ENCODE data around the gene SPINT1. TPM values are rescaled to one million over a fixed set of nuclear protein-coding genes. Genes with fewer than 3 reads are reported as not detected.
"Not testable (repeated sequence)": the region's sequence is repeated elsewhere in the genome, so short reads cannot be mapped to it uniquely, and the experiment has no call there.

The SPINT1 gene
- polyA plus RNA-seq, 4 donors: 61.5 to 79.5 (median 71.2) TPM

DNA sequence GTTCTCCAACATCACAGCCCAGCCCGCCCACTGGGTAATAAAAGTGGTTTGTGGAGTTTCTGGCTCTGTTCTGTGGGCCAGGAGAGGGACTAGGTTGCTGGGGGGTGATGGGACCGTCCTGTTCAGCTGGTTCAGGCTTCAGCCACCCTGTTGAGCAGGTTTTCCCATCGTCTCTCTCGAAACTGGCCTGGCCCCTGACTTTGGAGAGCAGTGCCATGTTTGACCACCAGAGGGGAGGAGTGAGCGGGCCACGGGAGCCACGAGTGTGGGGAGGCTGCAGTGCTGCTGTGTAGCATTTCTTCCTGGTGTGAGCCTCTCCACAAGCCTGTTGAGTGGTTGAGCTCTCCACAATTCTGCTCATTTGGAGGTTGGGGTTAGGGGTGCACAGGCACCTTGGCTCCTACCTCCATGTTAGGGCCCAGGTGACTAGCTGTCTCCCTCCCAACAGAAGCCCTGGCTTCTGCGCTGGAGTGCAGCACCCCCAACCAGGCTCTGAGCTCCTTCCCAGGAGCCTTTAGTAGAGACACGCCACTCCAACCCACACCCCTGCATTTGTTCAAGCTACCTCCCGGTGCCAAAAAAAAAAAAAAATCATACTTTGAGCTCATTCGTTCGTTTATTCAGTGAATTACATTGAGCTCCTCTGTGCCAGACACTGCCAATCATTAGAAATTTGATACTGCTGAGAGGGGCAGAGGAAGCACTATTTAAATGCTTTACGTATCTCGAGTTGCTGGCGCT lies 13.9 kb downstream of the SPINT1 start:
- DNase-seq (ENCODE audit: low read depth in 4 of 4, low spot score in 3 of 4): peak in 2 of 4 donors; percentile 70

- no peak for DNase-seq (ENCODE audit: low read depth in 4 of 4, low spot score in 3 of 4)
Measured at GRCh38 chr15:40858706-40859105, 14.9 kb downstream of the SPINT1 start.

DNA sequence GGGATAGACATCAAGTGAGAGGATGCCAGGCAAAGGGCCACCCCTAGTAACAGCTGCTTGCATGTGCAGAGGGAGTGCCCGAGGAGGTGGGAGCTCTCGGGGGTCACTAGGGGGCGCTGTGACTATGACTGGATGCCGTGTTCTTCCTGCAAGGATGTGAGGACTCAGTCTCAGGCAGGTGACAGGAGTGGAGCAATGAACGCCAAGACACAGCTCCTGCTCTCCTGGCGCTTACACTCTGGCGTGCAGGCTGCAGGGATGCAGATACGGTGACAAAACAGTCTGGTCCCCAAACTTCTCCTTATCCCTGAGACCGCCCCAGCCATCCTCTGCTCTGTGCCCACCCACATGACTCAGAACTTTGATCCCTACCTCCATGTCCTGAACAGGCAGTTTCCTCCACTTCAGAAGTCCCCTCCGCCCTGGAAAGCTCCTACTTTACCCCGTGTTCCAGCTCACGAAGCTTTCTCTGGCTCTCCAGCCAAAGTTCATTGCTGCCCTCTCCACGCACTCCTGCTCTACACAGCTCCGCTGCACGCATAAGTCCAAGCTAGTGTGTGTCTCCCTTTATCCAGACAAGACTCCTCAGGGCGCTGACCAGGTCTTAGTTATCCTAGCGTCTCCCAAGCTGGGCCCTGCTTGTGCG lies 15.5 kb downstream of the SPINT1 start:
- DNase-seq (ENCODE audit: low read depth in 4 of 4, low spot score in 3 of 4): peak in 2 of 4 donors; percentile 62 to 65

GRCh38 chr15:40861147-40861546 lies 17.3 kb downstream of the SPINT1 start:
- not testable (repeated sequence) for DNase-seq (ENCODE audit: low read depth in 4 of 4, low spot score in 3 of 4)

- no peak for DNase-seq (ENCODE audit: low read depth in 4 of 4, low spot score in 3 of 4)
Measured at GRCh38 chr15:40863660-40864270, 19.9 kb downstream of the SPINT1 start.

DNA sequence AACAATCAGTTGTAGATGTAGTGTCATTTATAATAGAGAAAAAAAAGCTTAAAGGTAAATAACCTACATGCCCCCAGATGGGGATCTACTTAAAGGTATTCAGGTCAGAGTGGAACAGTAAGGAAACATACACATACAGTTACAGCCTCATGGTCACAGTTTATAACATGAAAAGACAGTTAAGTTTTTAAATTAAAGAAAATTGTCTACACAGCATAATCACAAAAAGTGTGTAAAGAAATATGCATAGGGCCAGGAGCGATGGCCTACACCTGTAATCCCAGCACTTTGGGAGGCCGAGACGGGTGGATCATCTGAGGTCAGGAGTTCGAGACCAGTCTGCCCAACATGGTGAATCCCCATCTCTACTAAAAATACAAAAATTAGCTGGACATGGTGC lies 23.4 kb downstream of the SPINT1 start:
- no peak for DNase-seq (ENCODE audit: low read depth in 4 of 4, low spot score in 3 of 4)

DNA sequence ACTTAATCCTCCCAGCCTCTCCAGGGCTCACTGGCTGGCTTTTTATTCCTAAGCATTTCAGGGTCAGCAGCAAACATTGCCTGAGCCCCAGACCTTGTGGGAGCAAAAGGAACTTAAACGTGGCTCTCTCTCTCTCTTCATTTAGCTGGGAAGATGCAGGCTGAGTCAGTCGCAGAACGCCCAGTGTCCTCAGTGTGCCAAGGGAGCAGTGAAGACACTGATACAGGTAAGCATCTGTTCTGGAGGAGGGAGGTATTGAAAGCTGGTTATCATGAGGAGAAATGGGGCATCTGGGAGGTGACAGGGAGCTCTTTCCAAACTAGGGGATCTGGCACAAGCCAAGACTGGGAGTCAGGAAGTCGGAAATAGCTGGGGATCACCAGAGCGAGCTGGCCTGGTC lies 25.8 kb downstream of the SPINT1 start:
- DNase-seq (ENCODE audit: low read depth in 4 of 4, low spot score in 3 of 4): no peak

DNA sequence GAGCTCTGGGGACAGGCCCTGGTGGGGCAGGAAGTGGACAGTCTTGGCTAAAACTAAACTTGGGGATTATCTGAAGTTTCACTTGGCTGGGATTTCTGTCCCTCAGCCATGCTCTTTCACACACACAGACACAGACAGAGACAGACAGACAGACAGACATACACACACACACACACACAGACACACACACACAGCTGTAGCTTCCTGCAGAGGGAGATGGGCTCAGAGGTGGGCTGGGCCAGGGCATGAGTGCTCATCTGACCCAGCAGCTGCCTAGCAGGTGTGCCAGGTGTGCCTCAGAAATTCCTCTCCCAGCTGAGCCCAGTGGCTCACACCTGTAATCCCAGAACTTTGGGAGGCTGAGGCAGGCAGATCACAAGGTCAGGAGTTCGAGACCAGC lies 26.9 kb downstream of the SPINT1 start:
- DNase-seq (ENCODE audit: low read depth in 4 of 4, low spot score in 3 of 4): no peak

DNA sequence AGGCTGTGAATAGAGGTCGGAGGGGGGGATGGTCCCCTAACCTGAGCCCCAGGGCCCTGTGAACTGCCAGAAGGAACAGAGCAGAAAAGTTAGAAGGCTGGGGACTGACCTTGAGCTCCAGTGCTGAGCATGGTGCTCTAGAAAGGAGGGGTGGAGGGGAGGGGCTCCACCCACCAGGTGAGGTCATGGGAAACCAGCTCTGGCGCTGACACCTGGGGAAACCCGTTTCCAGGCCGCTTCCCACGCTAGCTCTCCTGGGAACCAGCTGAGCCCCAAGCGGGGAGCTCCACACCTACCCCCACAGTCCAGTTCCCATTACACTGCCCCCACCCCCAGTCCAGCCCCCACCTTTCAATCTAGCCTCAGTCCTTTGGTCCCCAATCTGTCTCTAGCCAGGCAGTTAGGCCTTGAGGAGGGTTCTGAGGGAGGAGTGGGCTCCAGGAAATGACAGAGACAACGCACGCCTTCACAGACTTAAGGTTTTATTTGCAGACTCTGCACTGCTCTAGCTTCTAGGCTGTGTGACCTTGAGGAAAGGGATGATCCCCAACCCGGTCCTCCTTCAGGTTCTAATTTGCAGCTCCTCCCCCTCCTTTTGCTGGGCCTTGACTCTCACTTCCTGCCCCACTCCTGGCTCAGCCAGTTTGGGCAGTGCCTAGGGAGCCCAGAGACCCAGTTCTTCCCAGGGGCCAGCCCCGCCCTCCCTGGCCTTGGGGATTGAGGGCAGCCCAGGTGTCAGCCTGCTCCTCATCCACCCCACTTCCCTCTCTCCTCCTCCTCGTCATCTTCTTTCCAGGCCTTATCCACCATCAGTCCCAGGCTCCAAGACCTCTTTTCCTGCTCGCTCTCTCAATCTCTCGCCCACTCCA lies 28.1 kb downstream of the SPINT1 start:
- no peak for DNase-seq (ENCODE audit: low read depth in 4 of 4, low spot score in 3 of 4)

DNA sequence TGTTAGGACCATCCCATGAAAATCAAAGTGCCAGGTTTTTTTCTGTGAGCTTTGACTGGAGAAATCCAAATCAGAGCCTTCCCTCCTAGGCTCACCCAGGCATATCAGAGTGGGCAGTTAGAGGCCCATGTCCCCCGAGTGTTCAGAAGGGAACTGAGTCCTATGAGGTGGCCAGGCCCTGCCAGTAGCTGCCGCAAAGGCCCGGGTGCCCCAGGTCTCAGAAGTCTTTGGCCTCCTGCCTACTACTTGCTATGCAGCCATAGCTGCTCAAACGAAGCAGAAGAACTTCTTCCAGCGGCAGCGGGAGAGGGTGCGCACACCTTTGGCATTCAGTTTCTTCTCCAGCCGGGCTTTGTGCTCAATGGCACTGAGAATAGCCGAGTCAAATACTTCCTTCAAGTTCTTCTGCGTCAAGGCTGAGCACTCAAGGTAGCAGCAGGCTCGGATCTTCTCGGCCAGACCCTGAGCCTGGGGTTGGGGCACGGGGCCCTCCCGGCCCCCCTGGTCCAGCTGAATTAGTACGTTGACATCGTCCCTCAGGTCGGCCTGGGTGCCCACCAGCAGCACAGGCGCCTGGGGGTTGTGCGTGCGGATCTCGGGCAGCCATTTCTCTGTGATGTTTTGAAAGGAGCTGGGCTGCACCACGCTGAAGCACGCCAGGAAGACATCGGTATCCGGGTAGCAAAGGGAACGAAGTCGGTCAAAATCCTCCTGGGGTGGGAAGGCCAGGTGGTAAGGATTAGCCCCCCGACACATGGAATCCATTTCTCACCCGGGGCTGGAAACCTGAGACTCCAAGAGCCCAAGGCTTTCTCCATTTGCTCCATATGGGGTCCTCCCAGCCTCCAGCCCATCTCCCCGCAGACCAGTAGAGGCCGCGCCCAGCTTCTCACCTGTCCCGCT lies 29.2 kb downstream of the SPINT1 start:
- DNase-seq (ENCODE audit: low read depth in 4 of 4, low spot score in 3 of 4): no peak

DNA sequence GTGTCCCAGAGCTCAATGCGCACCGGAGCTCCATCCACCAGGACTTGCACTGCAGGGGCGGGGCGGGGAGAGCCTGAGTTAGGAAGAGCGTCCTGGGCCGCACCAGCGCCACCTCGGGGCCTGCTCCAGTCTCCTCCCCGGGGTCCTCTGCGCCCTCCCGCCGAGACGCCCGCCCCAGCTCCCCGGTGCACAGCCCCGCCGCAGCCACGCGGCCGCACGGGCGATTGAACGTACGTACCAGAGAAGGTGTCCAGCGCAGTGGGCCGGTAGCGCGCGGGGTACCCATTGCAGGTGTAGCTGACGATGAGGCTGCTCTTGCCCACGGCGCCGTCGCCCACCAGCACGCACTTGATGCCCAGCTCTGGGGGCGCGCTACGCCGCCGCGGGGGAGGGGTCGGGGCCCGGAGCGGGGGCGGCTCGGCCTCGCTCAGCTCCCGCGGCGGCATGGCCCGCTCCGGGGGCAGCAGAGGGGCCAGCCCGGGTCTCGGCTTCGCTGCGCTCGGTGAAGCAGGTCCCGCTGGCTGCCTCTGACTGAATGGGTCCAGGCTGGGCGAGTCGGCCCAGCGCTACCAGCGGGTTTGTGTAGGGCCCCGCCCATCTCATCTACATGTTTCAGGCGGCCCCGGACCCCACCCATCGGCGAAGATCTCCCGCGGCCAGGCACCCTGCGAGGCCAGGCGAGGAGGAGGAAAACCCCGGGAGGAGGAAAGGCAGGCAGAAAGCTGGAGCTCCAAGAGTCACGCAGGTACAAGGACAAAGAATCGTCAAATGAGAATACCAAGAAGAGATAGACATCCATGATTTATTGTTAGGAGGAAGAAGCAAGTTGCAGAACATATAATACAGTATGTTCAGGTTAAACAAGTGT lies 30.1 kb downstream of the SPINT1 start, which contains the start of gene RHOV:
TSS of gene RHOV (minus strand) at position 541 of the 868 bp plus-strand sequence. CDS start at position 446, 95 bp downstream.
- DNase-seq (ENCODE audit: low read depth in 4 of 4, low spot score in 3 of 4): peak in 1 of 4 donors; percentile 44

GRCh38 chr15:40875991-40876730 lies 32.3 kb downstream of the SPINT1 start:
- no peak for DNase-seq (ENCODE audit: low read depth in 4 of 4, low spot score in 3 of 4)

DNA sequence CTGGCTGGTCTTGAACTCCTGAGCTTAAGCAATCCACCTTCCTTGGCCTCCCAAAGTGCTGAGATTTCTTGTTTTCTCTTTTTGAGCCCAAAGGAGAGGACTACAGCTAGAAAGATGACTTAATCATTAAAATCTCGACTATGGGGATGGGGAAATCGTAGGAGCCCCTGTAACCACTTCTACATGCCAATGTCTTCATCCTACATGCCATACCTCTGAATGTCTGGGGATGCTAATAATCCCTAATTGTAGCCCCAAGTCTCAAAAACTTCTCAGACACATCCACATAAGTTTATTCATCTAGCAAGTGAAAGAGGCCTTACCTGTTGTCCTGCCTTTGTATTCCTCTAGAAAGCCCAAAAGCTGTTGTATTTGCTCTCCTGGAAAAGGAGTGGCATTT lies 33.8 kb downstream of the SPINT1 start:
- DNase-seq (ENCODE audit: low read depth in 4 of 4, low spot score in 3 of 4): no peak

GRCh38 chr15:40878785-40879184 lies 34.9 kb downstream of the SPINT1 start:
- DNase-seq (ENCODE audit: low read depth in 4 of 4, low spot score in 3 of 4): no peak

DNA sequence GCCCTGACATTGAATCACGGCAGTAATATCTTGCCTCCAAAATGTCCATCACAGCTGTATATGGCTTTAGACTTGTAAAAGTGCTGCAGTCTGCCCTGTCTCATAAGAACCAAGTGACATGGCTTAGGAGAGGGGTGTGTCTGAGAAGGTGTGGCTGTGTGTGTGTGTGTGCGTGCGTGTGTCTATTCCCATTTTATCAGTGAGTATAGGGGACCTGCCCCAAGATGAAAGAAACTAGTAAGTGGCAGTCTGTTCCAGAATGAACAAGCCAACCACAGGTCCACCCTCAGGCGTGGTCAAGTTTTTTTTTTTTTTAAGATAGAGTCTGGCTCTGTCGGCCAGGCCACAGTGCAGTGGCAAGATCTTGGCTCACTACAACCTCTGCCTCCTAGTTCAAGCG lies 35.8 kb downstream of the SPINT1 start:
- DNase-seq (ENCODE audit: low read depth in 4 of 4, low spot score in 3 of 4): no peak

DNA sequence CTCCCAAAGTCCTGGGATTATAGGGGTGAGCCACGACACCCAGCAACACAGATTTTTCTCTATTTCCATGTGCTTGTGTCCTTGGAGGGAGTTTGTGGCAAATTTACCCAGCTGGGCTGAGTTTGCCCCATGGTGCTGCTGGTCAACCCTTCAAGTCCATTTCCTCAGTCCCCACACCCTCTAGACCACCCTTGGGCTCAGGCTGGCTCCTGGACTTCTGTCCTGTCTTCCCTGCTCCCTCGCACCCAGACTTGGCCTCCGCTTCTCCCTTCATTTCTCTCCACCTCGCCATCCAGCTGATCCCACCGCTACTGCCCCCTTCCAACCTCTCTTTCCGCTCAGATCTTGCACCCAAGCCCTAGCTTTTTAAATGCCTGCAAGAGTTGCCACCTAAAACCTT lies 37.5 kb downstream of the SPINT1 start:
- DNase-seq (ENCODE audit: low read depth in 4 of 4, low spot score in 3 of 4): no peak

DNA sequence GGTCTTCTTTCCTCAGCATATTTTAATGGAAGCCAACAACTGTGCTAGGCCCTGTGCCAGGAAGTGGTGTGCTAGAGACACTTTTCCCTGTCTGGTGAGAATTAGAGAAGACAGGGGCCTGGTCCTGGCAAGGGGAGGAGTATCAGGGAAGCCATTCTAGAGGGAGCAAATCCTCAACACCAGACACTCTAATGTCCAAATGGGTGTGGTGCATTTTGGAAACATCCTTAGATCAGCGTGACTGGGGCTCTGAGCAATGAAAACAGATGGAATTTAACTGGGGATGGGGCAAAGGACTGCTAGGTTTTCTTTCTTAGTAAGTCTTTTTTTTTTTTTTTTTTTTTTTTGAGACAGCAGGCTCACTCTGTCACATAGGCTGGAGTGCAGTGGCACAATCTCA lies 42.7 kb downstream of the SPINT1 start:
- DNase-seq (ENCODE audit: low read depth in 4 of 4, low spot score in 3 of 4): no peak

- no peak for DNase-seq (ENCODE audit: low read depth in 4 of 4, low spot score in 3 of 4)
Measured at GRCh38 chr15:40889112-40889511, 45.3 kb downstream of the SPINT1 start.

Data from right renal pelvis (tissue), 4 donors.